Kidney (tissue), 14 donors: ENCODE data around the gene CTDP1. TPM values are rescaled to one million over a fixed set of nuclear protein-coding genes. Genes with fewer than 3 reads are reported as not detected.

Source experiments
- DNase-seq, 5 donors: peaks; one replicate each; pipeline ENCODE4 v3.0.0-alpha.2; 2013 to 2020
- FAIRE-seq: peaks from 2 replicates; lab custom pipeline; 2012; peaks lifted over from hg19 to GRCh38; lab: Jason Lieb, UNC
- H3K27ac ChIP-seq, 2 donors: one replicate each; pipeline ENCODE4 v1.7.0; 2013; ENCODE audit warnings: low read depth in 2 of 2, low read length in 2 of 2, inconsistent platforms in 1 of 2
- H3K27me3 ChIP-seq: one replicate; pipeline ENCODE4 v1.7.1; 2013; ENCODE audit warnings: low read length, inconsistent platforms; ENCODE audit not compliant: control insufficient read depth, insufficient read depth
- H3K36me3 ChIP-seq, 3 donors: one replicate each; pipeline versions ENCODE4 v1.7.0 to v1.7.1; 2013; ENCODE audit warnings: low read length in 3 of 3, control low read depth in 1 of 3, inconsistent platforms in 1 of 3; ENCODE audit not compliant: insufficient read depth in 3 of 3, control insufficient read depth in 2 of 3
- H3K4me1 ChIP-seq, 3 donors: one replicate each; pipeline versions ENCODE4 v1.7.0 to v1.7.1; 2013; ENCODE audit warnings: low read length in 3 of 3, inconsistent platforms in 1 of 3, low read depth in 1 of 3; ENCODE audit not compliant: control insufficient read depth in 2 of 3, insufficient read depth in 2 of 3
- H3K4me3 ChIP-seq, 3 donors: one replicate each; pipeline versions ENCODE4 v1.7.0 to v1.8.1; 2013; ENCODE audit warnings: low read length in 3 of 3, control low read depth in 1 of 3, inconsistent platforms in 1 of 3
- H3K9ac ChIP-seq, 3 donors: one replicate each; pipeline versions ENCODE4 v1.7.0 to v1.7.1; 2013; ENCODE audit warnings: low read length in 3 of 3, control low read depth in 1 of 3, inconsistent platforms in 1 of 3
- H3K9me3 ChIP-seq, 3 donors: one replicate each; pipeline versions ENCODE4 v1.7.0 to v1.7.1; 2013; ENCODE audit warnings: low read length in 3 of 3, control low read depth in 1 of 3, inconsistent platforms in 1 of 3; ENCODE audit not compliant: control insufficient read depth in 2 of 3, insufficient read depth in 1 of 3
- intact Hi-C: fragments of 100-400 bp; cut with DNase I; formaldehyde crosslinking; loops from one replicate; pipeline ENCODE4 v1.11.1; 2022
- polyA plus RNA-seq: library from polyadenylated mRNA; stranded (reverse); fragments of 350-450 nt; fragmentation: Illumina TruSeq; extraction: RNeasy Lipid Tissue Mini Kit (QIAGEN cat#74804); gene quantifications from one replicate; pipeline ENCODE4 v1.2.3, GENCODE V29; 2014; ENCODE audit warnings: low read depth, low replicate concordance; ENCODE audit not compliant: insufficient read depth
- total RNA-seq: library from RNA; stranded (reverse); fragmentation: NEBNext Ultra II Directional; extraction: Animal tissue kit (Norgen Biotek cat#: 25700); gene quantifications from one replicate; pipeline ENCODE4 v1.2.1, GENCODE V29; 2021
- TF ChIP-seq, protein P1 (sequence below): IDR thresholded peaks from 3 replicates; pipeline ENCODE4 v1.5.1; 2012; ENCODE audit warnings: mild to moderate bottlenecking, moderate library complexity, borderline replicate concordance; ENCODE audit not compliant: insufficient read depth; ENCODE audit errors: extremely low read depth
- donor health status: control.
- donor health status: control.
- donor health status: control.
- donor health status: control.
- donor health status: control.
- donor health status: DM: yes; HTN: yes; CAD: no.
- donor health status: Normal renal cell carcinoma (clear cell type).

Gene CTDP1
- total and polyA plus RNA-seq, 2 donors from 2014 or later: 11.1 to 21.8 TPM

DNA sequence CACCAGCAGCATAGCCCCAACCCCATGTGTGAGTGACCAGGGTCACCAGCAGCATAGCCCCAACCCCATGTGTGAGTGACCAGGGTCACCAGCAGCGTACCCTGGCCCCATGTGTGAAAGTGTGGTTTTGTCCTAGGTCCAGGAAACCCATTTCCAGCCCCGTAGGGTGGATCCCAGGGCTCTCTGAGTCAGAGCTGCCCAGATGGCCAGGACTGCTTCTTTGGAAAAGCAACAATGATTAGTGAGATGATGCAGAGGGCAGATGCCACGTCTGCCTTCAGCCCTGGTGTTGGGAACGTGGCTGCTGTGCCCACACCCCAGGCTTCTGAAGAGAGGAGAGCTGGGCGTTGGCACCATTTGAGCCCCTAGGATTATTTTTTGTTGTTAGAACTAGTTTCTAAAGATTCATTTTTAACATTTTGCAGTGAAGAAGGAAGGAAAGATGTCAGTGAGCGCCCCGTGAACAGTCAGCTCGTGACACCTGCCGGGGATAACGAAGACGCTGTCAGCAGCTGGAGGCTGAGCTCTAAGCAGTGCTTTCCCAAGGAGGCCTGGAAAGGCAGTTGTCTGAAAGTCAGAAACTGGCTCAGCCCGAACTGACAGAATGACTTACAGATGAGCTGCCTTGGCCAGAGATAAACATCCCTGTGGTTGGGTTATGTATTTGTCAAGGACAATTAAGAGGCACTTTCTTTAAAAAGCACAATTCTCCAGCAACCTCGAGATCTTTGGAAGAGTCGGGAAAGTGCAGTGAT is 86.1 kb downstream of the CTDP1 start:
- Histone ChIP-seq H3K36me3 (no peaks in the 10 kb centered on the region), H3K27me3 (no peaks in the 10 kb centered on the region), H3K9ac (no peak overlapping the region), H3K4me1 (no peaks in the 10 kb centered on the region), H3K9me3 (peaks cover 0 to 16% (median 0%) of the 10 kb centered on the region in 3 donors), H3K27ac (no peak overlapping the region), H3K4me3 (no peak overlapping the region)
- FAIRE-seq (no peak), DNase-seq (no peak)
- intact Hi-C loops: no loop called here
- TF ChIP-seq, protein P1, sequence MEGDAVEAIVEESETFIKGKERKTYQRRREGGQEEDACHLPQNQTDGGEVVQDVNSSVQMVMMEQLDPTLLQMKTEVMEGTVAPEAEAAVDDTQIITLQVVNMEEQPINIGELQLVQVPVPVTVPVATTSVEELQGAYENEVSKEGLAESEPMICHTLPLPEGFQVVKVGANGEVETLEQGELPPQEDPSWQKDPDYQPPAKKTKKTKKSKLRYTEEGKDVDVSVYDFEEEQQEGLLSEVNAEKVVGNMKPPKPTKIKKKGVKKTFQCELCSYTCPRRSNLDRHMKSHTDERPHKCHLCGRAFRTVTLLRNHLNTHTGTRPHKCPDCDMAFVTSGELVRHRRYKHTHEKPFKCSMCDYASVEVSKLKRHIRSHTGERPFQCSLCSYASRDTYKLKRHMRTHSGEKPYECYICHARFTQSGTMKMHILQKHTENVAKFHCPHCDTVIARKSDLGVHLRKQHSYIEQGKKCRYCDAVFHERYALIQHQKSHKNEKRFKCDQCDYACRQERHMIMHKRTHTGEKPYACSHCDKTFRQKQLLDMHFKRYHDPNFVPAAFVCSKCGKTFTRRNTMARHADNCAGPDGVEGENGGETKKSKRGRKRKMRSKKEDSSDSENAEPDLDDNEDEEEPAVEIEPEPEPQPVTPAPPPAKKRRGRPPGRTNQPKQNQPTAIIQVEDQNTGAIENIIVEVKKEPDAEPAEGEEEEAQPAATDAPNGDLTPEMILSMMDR: no peak

DNA sequence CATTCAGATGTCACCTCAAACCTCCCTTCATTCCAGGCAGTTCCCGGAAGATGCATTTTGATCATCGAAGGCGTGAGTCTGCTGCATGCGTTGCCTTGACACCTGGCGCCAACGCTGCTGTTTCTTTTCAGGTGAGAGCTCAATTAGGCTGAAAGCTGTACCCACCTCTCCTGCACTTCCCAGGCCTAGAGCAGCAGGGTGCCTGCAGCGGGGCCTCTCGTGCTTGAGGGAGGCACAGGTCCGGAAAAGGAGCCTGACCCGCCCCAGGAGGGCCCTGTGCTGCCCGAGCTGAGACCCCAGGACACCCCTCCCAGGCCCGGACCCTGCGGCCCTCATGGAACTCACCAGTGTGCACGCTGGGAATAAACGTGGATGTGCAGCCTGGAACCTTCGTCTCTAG is 86.7 kb downstream of the CTDP1 start:
- intact Hi-C loops: no loop called here
- Histone ChIP-seq H3K27me3 (no peaks in the 10 kb centered on the region), H3K4me1 (no peaks in the 10 kb centered on the region), H3K4me3 (no peak overlapping the region), H3K27ac (no peak overlapping the region), H3K9ac (no peak overlapping the region), H3K9me3 (peaks cover 0 to 16% (median 0%) of the 10 kb centered on the region in 3 donors), H3K36me3 (no peaks in the 10 kb centered on the region)
- TF ChIP-seq, protein P1: no peak
- FAIRE-seq: no peak
- peak in 1 of 5 donors; percentile 29 for DNase-seq

DNA sequence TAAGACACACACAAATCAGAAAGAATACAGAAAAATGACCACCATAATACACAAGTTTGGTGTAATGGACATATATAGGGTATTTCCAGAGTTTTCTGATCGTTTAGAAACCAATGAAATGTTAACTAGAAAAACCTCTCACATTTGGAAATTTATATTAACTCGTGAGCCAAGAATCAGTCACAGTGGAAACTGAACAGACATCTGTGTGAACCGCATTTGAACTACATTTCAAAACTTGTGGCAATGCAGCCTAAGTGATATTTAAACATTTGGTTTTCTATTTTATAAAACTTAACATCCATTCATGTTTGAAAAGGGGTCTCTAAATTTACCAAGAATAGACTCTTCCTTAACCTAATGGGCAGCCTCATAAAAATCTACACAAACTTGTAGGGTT is 89.1 kb downstream of the CTDP1 start:
- no peak for FAIRE-seq

More for the DNA sequence above, 89.1 kb downstream of the CTDP1 start:
- H3K4me3 ChIP-seq: no peak overlapping the region
- TF ChIP-seq, protein P1: no peak
- no peak overlapping the region for H3K9ac ChIP-seq
- peaks cover 0 to 9% (median 0%) of the 10 kb centered on the region in 3 donors for H3K9me3 ChIP-seq
- H3K4me1 ChIP-seq: no peaks in the 10 kb centered on the region
- no peaks in the 10 kb centered on the region for H3K27me3 ChIP-seq
- DNase-seq: no peak
- no peak overlapping the region for H3K27ac ChIP-seq
- H3K36me3 ChIP-seq: no peaks in the 10 kb centered on the region
- intact Hi-C loops: no loop called here
